ENCODE data around the gene INPP5A.
"Not testable (repeated sequence)": the region's sequence is repeated elsewhere in the genome, so short reads cannot be mapped to it uniquely, and the experiment has no call there.

INPP5A gene

GRCh38 chr10:132658546-132659205, 121.1 kb downstream of the INPP5A start:
- DNase-seq (ENCODE audit: low read depth in 2 of 2), result no peak

GRCh38 chr10:132659206-132660091, 121.9 kb downstream of the INPP5A start:
- no peak for DNase-seq (ENCODE audit: low read depth in 2 of 2)

- DNase-seq (ENCODE audit: low read depth in 2 of 2), result no peak
Observed at GRCh38 chr10:132660385-132660784, 122.8 kb downstream of the INPP5A start.

- no peak for DNase-seq (ENCODE audit: low read depth in 2 of 2)
Observed at GRCh38 chr10:132662186-132662920, 124.8 kb downstream of the INPP5A start.

- DNase-seq (ENCODE audit: low read depth in 2 of 2), result no peak
Observed at GRCh38 chr10:132663666-132664365, 126.2 kb downstream of the INPP5A start.

GRCh38 chr10:132664407-132664806, 126.8 kb downstream of the INPP5A start:
- DNase-seq (ENCODE audit: low read depth in 2 of 2), result no peak

- DNase-seq (ENCODE audit: low read depth in 2 of 2), result no peak
Observed at GRCh38 chr10:132664883-132665282, 127.3 kb downstream of the INPP5A start.

- no peak for DNase-seq (ENCODE audit: low read depth in 2 of 2)
Observed at GRCh38 chr10:132665946-132666704, 128.5 kb downstream of the INPP5A start.

GRCh38 chr10:132666705-132667341, 129.2 kb downstream of the INPP5A start:
- no peak for DNase-seq (ENCODE audit: low read depth in 2 of 2)

- DNase-seq (ENCODE audit: low read depth in 2 of 2), result no peak
Observed at GRCh38 chr10:132667342-132668047, 129.9 kb downstream of the INPP5A start.

- no peak for DNase-seq (ENCODE audit: low read depth in 2 of 2)
Observed at GRCh38 chr10:132668048-132668394, 130.4 kb downstream of the INPP5A start.

GRCh38 chr10:132669208-132669861, 131.7 kb downstream of the INPP5A start:
- no peak for DNase-seq (ENCODE audit: low read depth in 2 of 2)

GRCh38 chr10:132670546-132671227, 133.1 kb downstream of the INPP5A start:
- DNase-seq (ENCODE audit: low read depth in 2 of 2), result no peak

- DNase-seq (ENCODE audit: low read depth in 2 of 2), result no peak
Observed at GRCh38 chr10:132671228-132672154, 133.9 kb downstream of the INPP5A start.

- DNase-seq (ENCODE audit: low read depth in 2 of 2), result not testable (repeated sequence)
Observed at GRCh38 chr10:132673746-132674145, 136.2 kb downstream of the INPP5A start.

- DNase-seq (ENCODE audit: low read depth in 2 of 2), result no peak
Observed at GRCh38 chr10:132674311-132674710, 136.7 kb downstream of the INPP5A start.

GRCh38 chr10:132675031-132675740, 137.6 kb downstream of the INPP5A start:
- DNase-seq (ENCODE audit: low read depth in 2 of 2), result no peak
